Gastrocnemius medialis (tissue), 4 donors: Measurements from ENCODE around the gene IAH1. TPM values are rescaled to one million over a fixed set of nuclear protein-coding genes. Genes with fewer than 3 reads are reported as not detected.
A peak's percentile ranks its signal among the peaks of the same experiment; 100 is the strongest.

ENCODE experiments used
- ATAC-seq, 2 donors: fragments of 150-250 bp; one replicate each; pipeline ENCODE4 v1.9.1; 2016
- DNase-seq, 2 donors: peaks; one replicate each; pipeline ENCODE4 v3.0.0-alpha.2; 2019
- H3K27ac ChIP-seq, 4 donors: fragments of 200-600 bp; sonication (generic); 1 replicate in 1 of 4; 2 replicates in 3 of 4; pipeline ENCODE4 v1.5.1; 2016 to 2018; ENCODE audit warnings: mild to moderate bottlenecking in 2 of 4, moderate library complexity in 1 of 4
- H3K27me3 ChIP-seq, 3 donors: fragments of 200-600 bp; sonication (generic) in 2 of 3; 1 replicate in 1 of 3; 2 replicates in 2 of 3; pipeline versions ENCODE4 v1.5.1 to v1.6.0; 2016 to 2019; ENCODE audit warnings: mild to moderate bottlenecking in 1 of 3, moderate library complexity in 1 of 3
- H3K36me3 ChIP-seq, 2 donors: fragments of 200-600 bp; sonication (generic) in 1 of 2; one replicate each; pipeline ENCODE4 v1.5.1; 2017 to 2018
- H3K4me1 ChIP-seq, 2 donors: fragments of 200-600 bp; sonication (generic) in 1 of 2; one replicate each; pipeline ENCODE4 v1.5.1; 2016 to 2017; ENCODE audit warnings: mild to moderate bottlenecking in 2 of 2
- H3K4me3 ChIP-seq, 4 donors: fragments of 200-600 bp; sonication (generic) in 3 of 4; 1 replicate in 1 of 4; 2 replicates in 3 of 4; pipeline ENCODE4 v1.5.1; 2016 to 2019; ENCODE audit warnings: mild to moderate bottlenecking in 2 of 4
- H3K9me3 ChIP-seq, 3 donors: fragments of 200-600 bp; sonication (generic) in 2 of 3; 1 replicate in 1 of 3; 2 replicates in 2 of 3; pipeline ENCODE4 v1.5.1; 2016 to 2019
- CTCF ChIP-seq, 5 experiments: fragments of 450-650 bp in 3 of 5; fragments of 200-600 bp in 2 of 5; sonication (generic) in 2 of 5; IDR thresholded peaks in 4 of 5; conservative IDR thresholded peaks in 1 of 5; 1 replicate in 4 of 5; 2 replicates in 1 of 5; pipeline ENCODE4 v1.5.1; 2016 to 2019; ENCODE audit warnings: antibody characterized with exemption in 5 of 5, mild to moderate bottlenecking in 3 of 5, moderate library complexity in 3 of 5
- POLR2A ChIP-seq, 2 donors: fragments of 450-650 bp; IDR thresholded peaks; one replicate each; pipeline ENCODE4 v1.6.1; 2017; ENCODE audit warnings: antibody characterized with exemption in 2 of 2, mild to moderate bottlenecking in 2 of 2, moderate library complexity in 2 of 2
- in situ Hi-C, 4 donors: fragments of 200-750 bp; cut with MboI; loops; one replicate each; pipeline versions ENCODE4 v1.15.0 to v1.8.0; 2017; ENCODE audit warnings: low sequenced_read_pairs in 4 of 4
- intact Hi-C: fragments of 100-400 bp; cut with DNase I; formaldehyde crosslinking; loops from one replicate; pipeline ENCODE4 v1.15.1; 2023; ENCODE audit warnings: low total_unique reads
- total RNA-seq, 4 donors: library from RNA; depleted of rRNA; stranded (reverse); fragments of >200 nt; gene quantifications; one replicate each; pipeline versions ENCODE4 v1.1.0 to v1.2.3, GENCODE V29; 2016

IAH1 gene
- total RNA-seq, 4 donors from 2014 or later: 15.8 to 45.9 (median 38.6) TPM

GRCh38 chr2:9535177-9535576 is 60.8 kb downstream of the IAH1 start:
- H3K4me3 ChIP-seq: no peak overlapping the region
- no peak overlapping the region for H3K27ac ChIP-seq
- peaks cover 0 to 21% of the 10 kb centered on the region in 2 donors for H3K4me1 ChIP-seq
- H3K36me3 ChIP-seq: peaks cover 0 to 14% of the 10 kb centered on the region in 2 donors
- ATAC-seq (no peak), DNase-seq (no peak)
- TF ChIP-seq CTCF (IDR thresholded peaks at IDR 0.05 in 4 of 5, conservative IDR thresholded peaks at IDR 0.05 in 1 of 5): no peak
- no peak for TF ChIP-seq POLR2A (IDR thresholded peaks at IDR 0.05)
- in situ Hi-C loops: no loop called here
- intact Hi-C loops: no loop called here
- H3K27me3 ChIP-seq: no peaks in the 10 kb centered on the region
- H3K9me3 ChIP-seq: no peaks in the 10 kb centered on the region

- Histone ChIP-seq H3K27me3 (no peaks in the 10 kb centered on the region), H3K4me1 (peaks cover 0 to 21% of the 10 kb centered on the region in 2 donors), H3K9me3 (no peaks in the 10 kb centered on the region), H3K4me3 (no peak overlapping the region), H3K36me3 (peaks cover 0 to 15% of the 10 kb centered on the region in 2 donors), H3K27ac (no peak overlapping the region)
- DNase-seq (no peak), ATAC-seq (no peak)
- TF ChIP-seq CTCF (IDR thresholded peaks at IDR 0.05 in 4 of 5, conservative IDR thresholded peaks at IDR 0.05 in 1 of 5) (no peak), POLR2A (IDR thresholded peaks at IDR 0.05) (no peak)
- intact Hi-C loops: no loop called here
- in situ Hi-C loops: no loop called here
Observed at GRCh38 chr2:9536504-9536903, 62.2 kb downstream of the IAH1 start.

- intact Hi-C loops (no loop called here), in situ Hi-C loops (no loop called here)
- Histone ChIP-seq H3K36me3 (peaks cover 0 to 20% of the 10 kb centered on the region in 2 donors), H3K4me3 (peak overlapping the region in 1 of 4 donors; percentile 17), H3K9me3 (no peaks in the 10 kb centered on the region), H3K4me1 (peaks cover 0 to 21% of the 10 kb centered on the region in 2 donors), H3K27ac (peak overlapping the region; percentile 13 to 58 (median 32)), H3K27me3 (no peaks in the 10 kb centered on the region)
- no peak for TF ChIP-seq CTCF (IDR thresholded peaks at IDR 0.05 in 4 of 5, conservative IDR thresholded peaks at IDR 0.05 in 1 of 5)
- TF ChIP-seq POLR2A (IDR thresholded peaks at IDR 0.05): no peak
- peak in 1 of 2 donors; percentile 33 for ATAC-seq
- DNase-seq: no peak
Observed at GRCh38 chr2:9538000-9538507, 63.7 kb downstream of the IAH1 start.

Other genes with a start within 250 kb of the IAH1 start
- 10 to 100 TPM; 21.4 to 28.0 (median 26.4) TPM for gene ITGB1BP1, start 51.0 kb upstream of the IAH1 start, total RNA-seq
- gene CPSF3, start 50.9 kb upstream of the IAH1 start, total RNA-seq: 10 to 100 TPM; 20.9 to 51.8 (median 24.1) TPM
- 10 to 100 TPM; 13.5 to 27.1 (median 22.0) TPM for gene ADAM17, start 81.3 kb downstream of the IAH1 start, total RNA-seq
- gene YWHAQ, start 156.4 kb downstream of the IAH1 start, total RNA-seq: 10 to 100 TPM; 40.3 to 63.7 (median 48.4) TPM